Kidney epithelial cell (primary cell): ENCODE data around the gene SLC8A1. TPM values are rescaled to one million over a fixed set of nuclear protein-coding genes. Genes with fewer than 3 reads are reported as not detected.

Source experiments
- DNase-seq: peaks from one replicate; pipeline ENCODE4 v3.0.0-alpha.2; 2010; ENCODE audit warnings: low read depth
- H3K27me3 ChIP-seq: 2 replicates; pipeline ENCODE4 v1.6.0; 2011; ENCODE audit warnings: low read length; ENCODE audit not compliant: control insufficient read depth, insufficient read depth
- H3K36me3 ChIP-seq: 2 replicates; pipeline ENCODE4 v1.5.1; 2011; ENCODE audit warnings: low read length; ENCODE audit not compliant: control insufficient read depth, insufficient read depth
- H3K4me3 ChIP-seq: 2 replicates; pipeline ENCODE4 v1.5.1; 2011; ENCODE audit warnings: low read depth, mild to moderate bottlenecking, control low read depth, low read length
- CTCF ChIP-seq: IDR thresholded peaks from 2 replicates; pipeline ENCODE4 v1.5.1; 2011; ENCODE audit warnings: mild to moderate bottlenecking, moderate library complexity, low read length, control low read depth, inconsistent platforms; ENCODE audit not compliant: insufficient read depth, poor library complexity, severe bottlenecking
- total RNA-seq: library from RNA; depleted of rRNA; stranded (reverse); fragments of >200 nt; gene quantifications from 2 replicates; pipeline ENCODE4 v1.2.3, GENCODE V29; 2015

Gene SLC8A1
- total RNA-seq, 1 donor from 2014 or later = 3.2 TPM

DNA sequence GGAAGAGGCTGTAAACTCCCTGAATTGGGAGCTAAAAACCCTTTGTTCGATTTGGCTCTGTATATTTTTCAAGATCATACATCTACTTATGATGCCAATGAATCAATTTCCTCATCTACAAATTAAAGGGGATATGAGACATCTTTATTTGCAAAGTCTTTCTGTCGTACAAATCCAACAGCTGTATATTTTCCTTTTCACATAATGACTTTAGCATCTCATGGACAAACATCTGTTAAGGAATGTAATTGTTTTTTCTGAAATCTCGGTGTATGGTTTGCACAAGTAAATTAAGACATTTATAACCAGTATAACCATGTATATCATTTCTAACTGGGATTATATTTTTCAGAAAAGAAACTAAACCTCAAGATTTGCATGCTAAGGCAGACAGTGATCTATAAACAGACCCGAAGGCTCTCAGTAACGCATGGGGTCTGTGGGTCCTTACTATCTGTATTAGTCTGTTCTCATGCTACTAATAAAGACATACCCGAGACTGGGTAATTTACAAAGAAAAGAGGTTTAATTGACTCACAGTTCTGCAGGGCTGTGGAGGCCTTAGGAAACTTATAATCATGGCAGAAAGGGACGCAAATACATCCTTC, 130.8 kb downstream of the SLC8A1 start:
- H3K36me3 ChIP-seq = no peaks in the 10 kb centered on the region
- H3K4me3 ChIP-seq = no peak overlapping the region
- H3K27me3 ChIP-seq = no peaks in the 10 kb centered on the region
- no peak for TF ChIP-seq CTCF
- no peak for DNase-seq

DNA sequence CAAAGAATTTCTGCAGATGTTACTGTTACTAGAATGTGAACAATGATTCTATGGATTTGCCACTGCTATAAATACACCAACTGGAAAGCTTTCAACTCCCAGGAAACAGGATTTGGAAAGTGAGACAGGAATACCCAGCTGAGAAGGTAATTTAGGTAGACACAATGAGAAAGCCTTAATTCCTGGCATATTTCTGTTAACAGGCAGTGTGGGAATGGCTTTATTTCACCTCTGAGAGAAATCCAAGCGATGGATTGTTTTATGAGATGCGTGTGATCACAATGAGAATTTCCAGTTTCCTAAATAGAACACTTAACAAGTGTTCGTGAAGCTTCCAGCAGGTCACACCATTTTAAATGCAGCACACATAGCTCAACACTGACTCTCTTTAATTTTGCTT, 133.0 kb downstream of the SLC8A1 start:
- Histone ChIP-seq H3K4me3 (no peak overlapping the region), H3K27me3 (no peaks in the 10 kb centered on the region), H3K36me3 (no peaks in the 10 kb centered on the region)
- no peak for TF ChIP-seq CTCF
- no peak for DNase-seq

DNA sequence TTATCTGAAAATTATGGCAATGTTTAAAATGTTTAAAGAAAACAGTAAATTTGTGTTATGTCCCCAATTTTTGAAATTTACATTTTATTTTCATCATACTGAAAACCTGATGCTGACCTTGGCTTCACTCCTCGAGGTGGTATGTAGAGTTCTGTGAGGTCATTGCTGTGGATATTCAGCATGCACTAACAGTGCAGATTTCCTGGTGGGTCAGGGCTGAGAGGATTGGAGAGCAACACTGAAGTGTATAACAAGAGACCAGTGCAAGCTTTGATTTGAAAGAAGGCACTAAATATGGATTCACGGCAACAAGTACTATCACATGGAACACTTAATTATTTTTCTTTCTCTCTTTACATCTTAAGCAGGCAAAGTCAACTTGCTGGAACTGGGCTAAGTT, 134.1 kb downstream of the SLC8A1 start:
- Histone ChIP-seq H3K36me3 (no peaks in the 10 kb centered on the region), H3K27me3 (no peaks in the 10 kb centered on the region), H3K4me3 (no peak overlapping the region)
- TF ChIP-seq CTCF = no peak
- DNase-seq = no peak

GRCh38 chr2:40317046-40317445, 134.8 kb downstream of the SLC8A1 start:
- H3K27me3 ChIP-seq = no peaks in the 10 kb centered on the region
- no peak for TF ChIP-seq CTCF
- H3K4me3 ChIP-seq = no peak overlapping the region
- no peak for DNase-seq
- no peaks in the 10 kb centered on the region for H3K36me3 ChIP-seq

- Histone ChIP-seq H3K4me3 (no peak overlapping the region), H3K36me3 (no peaks in the 10 kb centered on the region), H3K27me3 (no peaks in the 10 kb centered on the region)
- no peak for TF ChIP-seq CTCF
- no peak for DNase-seq
These were observed 135.3 kb downstream of the SLC8A1 start for GRCh38 chr2:40316620-40317019.

- DNase-seq = no peak
- Histone ChIP-seq H3K4me3 (no peak overlapping the region), H3K36me3 (no peaks in the 10 kb centered on the region), H3K27me3 (no peaks in the 10 kb centered on the region)
- no peak for TF ChIP-seq CTCF
These were observed 136.2 kb downstream of the SLC8A1 start for GRCh38 chr2:40315683-40316082.
